ENCODE results near the gene ACER1.
A peak's percentile ranks its signal among the peaks of the same experiment; 100 is the strongest.

ACER1 gene

DNA sequence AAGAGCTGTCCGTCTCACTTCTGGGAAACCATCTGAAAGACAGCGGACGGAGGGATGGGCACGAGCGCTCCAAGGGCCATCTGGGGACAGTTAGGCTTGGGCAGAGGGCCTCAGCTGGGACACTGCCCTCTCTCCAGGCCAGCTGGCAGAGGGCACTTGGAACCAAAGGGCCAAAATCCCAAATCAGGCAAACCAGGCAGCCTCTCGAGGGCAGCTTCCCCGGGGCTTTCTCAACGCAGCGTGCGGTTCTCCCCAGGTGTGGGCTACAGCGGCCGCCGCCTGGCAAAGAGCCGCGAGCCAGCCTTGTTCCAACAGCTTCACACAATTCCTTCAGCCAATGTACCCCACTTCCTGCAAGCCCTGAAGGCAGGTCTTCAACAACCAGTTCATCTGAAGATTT, 58.7 kb downstream of the ACER1 start:
- Histone ChIP-seq H3K27me3 (replicated peaks in 2 of 5; ENCODE audit: control insufficient read depth in 4 of 5, insufficient read depth in 5 of 5, low read length in 4 of 5) (no peaks in the 10 kb centered on the region), H3K27ac (ENCODE audit: insufficient read depth in 1 of 2, low read depth in 1 of 2, low read length in 2 of 2, poor library complexity in 1 of 2, severe bottlenecking in 2 of 2) (no peak overlapping the region), H3K9me3 (ENCODE audit: control extremely low read depth in 1 of 5, control insufficient read depth in 4 of 5, insufficient read depth in 2 of 5, low read depth in 1 of 5, low read length in 4 of 5) (no peaks in the 10 kb centered on the region), H3K36me3 (ENCODE audit: control insufficient read depth in 4 of 4, insufficient read depth in 4 of 4, low read length in 3 of 4) (peaks cover 5 to 32% (median 10%) of the 10 kb centered on the region in 4 experiments), H3K4me3 (ENCODE audit: control insufficient read depth in 1 of 7, extremely low read depth in 1 of 7, insufficient read depth in 4 of 7, low read depth in 2 of 7, low read length in 6 of 7) (no peak overlapping the region), H3K4me1 (ENCODE audit: control extremely low read depth in 1 of 4, control insufficient read depth in 4 of 4, insufficient read depth in 4 of 4, low read length in 3 of 4) (peaks cover 4 to 70% (median 49%) of the 10 kb centered on the region in 4 experiments)
- POLR2A ChIA-PET: no interaction called here
- DNase-seq: no peak
- CTCF ChIA-PET: interaction anchor here (1.0 kb wide), 1 partner anchor 26 kb away, joined by 5 read pairs; no protein-coding TSS in a partner anchor
- 95% methylated on average over 15 of the region's 15 CpGs for WGBS (ENCODE audit: insufficient coverage)

DNA sequence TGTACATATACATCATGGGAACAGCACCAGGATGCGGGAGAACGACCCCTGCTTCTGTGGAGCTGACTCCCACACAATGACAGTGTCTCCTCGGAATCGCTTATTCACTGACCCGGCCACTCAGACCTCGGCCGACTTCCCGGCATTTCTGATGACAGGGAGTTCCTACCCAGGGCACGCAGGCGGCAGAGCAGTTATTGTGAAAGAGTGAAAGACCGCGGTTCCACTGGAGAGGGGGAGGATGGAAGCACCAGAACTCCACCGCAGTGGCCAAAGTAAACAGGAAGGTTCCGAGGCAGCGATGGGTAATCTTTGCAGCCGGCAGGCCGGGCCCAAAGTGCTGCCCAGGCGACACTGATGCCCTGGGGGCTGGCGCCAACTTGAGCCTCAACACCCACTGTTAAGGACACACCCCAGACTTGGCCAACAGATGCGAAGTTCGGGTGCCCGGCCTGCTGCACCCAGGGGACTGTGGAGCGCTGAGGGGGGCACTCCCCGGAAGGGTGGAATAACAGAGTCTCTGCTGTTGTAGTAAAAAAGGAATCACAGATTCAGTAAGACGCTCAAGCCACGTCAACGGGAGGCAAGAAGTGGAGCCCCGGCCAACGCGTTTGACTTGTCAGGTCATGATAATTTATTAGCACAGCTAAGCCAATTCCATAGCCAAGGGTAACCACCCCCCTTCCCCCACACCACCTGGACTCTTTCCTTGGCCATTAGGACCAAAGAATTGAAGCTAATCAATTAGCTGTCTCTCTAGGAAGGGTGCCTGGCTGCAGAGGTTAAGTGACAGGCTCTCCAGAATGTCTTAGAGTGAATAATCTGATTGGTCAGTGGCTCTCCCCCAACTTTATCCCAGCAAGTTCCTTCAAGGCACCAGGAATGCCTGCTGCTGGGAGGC, 59.5 kb downstream of the ACER1 start:
- Histone ChIP-seq H3K9me3 (ENCODE audit: control extremely low read depth in 1 of 5, control insufficient read depth in 4 of 5, insufficient read depth in 2 of 5, low read depth in 1 of 5, low read length in 4 of 5) (no peaks in the 10 kb centered on the region), H3K27me3 (replicated peaks in 2 of 5; ENCODE audit: control insufficient read depth in 4 of 5, insufficient read depth in 5 of 5, low read length in 4 of 5) (no peaks in the 10 kb centered on the region), H3K4me1 (ENCODE audit: control extremely low read depth in 1 of 4, control insufficient read depth in 4 of 4, insufficient read depth in 4 of 4, low read length in 3 of 4) (peaks cover 4 to 67% (median 46%) of the 10 kb centered on the region in 4 experiments), H3K36me3 (ENCODE audit: control insufficient read depth in 4 of 4, insufficient read depth in 4 of 4, low read length in 3 of 4) (peaks cover 6 to 40% (median 18%) of the 10 kb centered on the region in 4 experiments), H3K27ac (ENCODE audit: insufficient read depth in 1 of 2, low read depth in 1 of 2, low read length in 2 of 2, poor library complexity in 1 of 2, severe bottlenecking in 2 of 2) (peak overlapping the region in 1 of 2 experiments; percentile 21), H3K4me3 (ENCODE audit: control insufficient read depth in 1 of 7, extremely low read depth in 1 of 7, insufficient read depth in 4 of 7, low read depth in 2 of 7, low read length in 6 of 7) (peak overlapping the region in 2 of 7 experiments; percentile 16 to 38)
- WGBS (ENCODE audit: insufficient coverage): 64% methylated on average over 27 of the region's 30 CpGs
- CTCF ChIA-PET: interaction anchor here (1.0 kb wide), 1 partner anchor 27 kb away, joined by 5 read pairs; no protein-coding TSS in a partner anchor
- POLR2A ChIA-PET: no interaction called here
- DNase-seq: peak in 2 of 3 donors; percentile 36 to 51

DNA sequence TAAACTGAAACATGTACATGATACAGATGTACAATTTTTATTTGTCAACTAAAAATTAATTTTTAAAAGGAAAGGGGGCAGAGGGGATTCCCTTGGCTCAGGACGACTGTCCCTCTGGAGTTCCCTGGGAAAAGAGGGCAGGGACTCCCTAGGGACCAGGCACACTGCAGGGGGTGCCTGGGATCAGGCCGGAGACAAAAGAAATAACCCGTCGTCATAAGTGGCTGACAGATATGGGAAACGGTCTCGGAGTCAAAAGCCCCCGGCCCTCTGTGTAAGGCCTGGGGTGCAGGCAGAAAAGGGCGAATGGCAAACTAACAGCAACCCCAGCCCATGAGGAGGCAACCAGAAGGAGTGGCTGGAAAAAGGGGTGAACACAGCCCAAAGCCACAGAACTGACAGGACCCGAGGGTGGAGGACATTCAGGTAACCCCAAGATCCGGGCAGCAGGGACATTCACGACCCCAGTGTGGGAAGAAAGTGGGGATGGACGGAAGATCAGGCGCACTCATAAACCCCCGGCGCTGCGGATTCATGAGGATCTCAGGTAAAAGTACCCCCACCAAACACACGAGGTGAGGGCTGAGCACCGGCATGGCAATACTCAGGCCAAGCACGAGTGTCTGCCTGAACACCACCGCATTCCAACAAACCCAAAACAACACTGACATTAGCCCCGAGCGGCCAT, 60.4 kb downstream of the ACER1 start:
- ChIA-PET CTCF (interaction anchor here (1.8 kb wide), 1 partner anchor 39 kb away, joined by 8 read pairs; no protein-coding TSS in a partner anchor), POLR2A (no interaction called here)
- H3K9me3 ChIP-seq (ENCODE audit: control extremely low read depth in 1 of 5, control insufficient read depth in 4 of 5, insufficient read depth in 2 of 5, low read depth in 1 of 5, low read length in 4 of 5): no peaks in the 10 kb centered on the region
- no peak overlapping the region for H3K27ac ChIP-seq (ENCODE audit: insufficient read depth in 1 of 2, low read depth in 1 of 2, low read length in 2 of 2, poor library complexity in 1 of 2, severe bottlenecking in 2 of 2)
- 95% methylated on average over 22 of the region's 22 CpGs for WGBS (ENCODE audit: insufficient coverage)
- no peak for DNase-seq
- H3K4me3 ChIP-seq (ENCODE audit: control insufficient read depth in 1 of 7, extremely low read depth in 1 of 7, insufficient read depth in 4 of 7, low read depth in 2 of 7, low read length in 6 of 7): peak overlapping the region in 1 of 7 experiments; percentile 38
- H3K27me3 ChIP-seq (replicated peaks in 2 of 5; ENCODE audit: control insufficient read depth in 4 of 5, insufficient read depth in 5 of 5, low read length in 4 of 5): no peaks in the 10 kb centered on the region
- peaks cover 7 to 47% (median 25%) of the 10 kb centered on the region in 4 experiments for H3K36me3 ChIP-seq (ENCODE audit: control insufficient read depth in 4 of 4, insufficient read depth in 4 of 4, low read length in 3 of 4)
- peaks cover 4 to 58% (median 37%) of the 10 kb centered on the region in 4 experiments for H3K4me1 ChIP-seq (ENCODE audit: control extremely low read depth in 1 of 4, control insufficient read depth in 4 of 4, insufficient read depth in 4 of 4, low read length in 3 of 4)

DNA sequence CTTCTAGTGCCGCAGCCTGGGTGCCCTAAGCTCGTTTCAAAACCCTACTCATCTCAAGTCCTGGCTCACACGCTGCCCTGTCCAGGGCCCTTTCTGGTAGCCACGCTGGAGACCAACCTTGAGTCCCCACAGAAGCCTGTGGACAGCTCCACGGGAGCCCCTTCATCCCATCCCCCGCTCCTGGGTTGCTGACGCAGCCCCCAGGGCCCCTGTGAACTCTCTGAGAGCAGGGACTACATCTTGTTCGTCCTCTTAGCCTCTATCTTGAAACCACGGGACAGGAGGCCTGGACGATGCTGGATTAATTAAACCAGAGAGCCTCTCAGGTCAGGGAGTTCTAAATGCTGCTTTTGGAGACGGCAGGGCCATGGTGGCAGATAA, 61.0 kb downstream of the ACER1 start:
- DNase-seq: no peak
- CTCF ChIA-PET: interaction anchor here (0.7 to 1.8 kb wide), 2 partner anchors 38 to 54 kb away, joined by 3 to 8 read pairs; no protein-coding TSS in a partner anchor
- Histone ChIP-seq H3K4me1 (ENCODE audit: control extremely low read depth in 1 of 4, control insufficient read depth in 4 of 4, insufficient read depth in 4 of 4, low read length in 3 of 4) (peaks cover 4 to 52% (median 33%) of the 10 kb centered on the region in 4 experiments), H3K4me3 (ENCODE audit: control insufficient read depth in 1 of 7, extremely low read depth in 1 of 7, insufficient read depth in 4 of 7, low read depth in 2 of 7, low read length in 6 of 7) (no peak overlapping the region), H3K36me3 (ENCODE audit: control insufficient read depth in 4 of 4, insufficient read depth in 4 of 4, low read length in 3 of 4) (peaks cover 7 to 47% (median 28%) of the 10 kb centered on the region in 4 experiments), H3K27ac (ENCODE audit: insufficient read depth in 1 of 2, low read depth in 1 of 2, low read length in 2 of 2, poor library complexity in 1 of 2, severe bottlenecking in 2 of 2) (no peak overlapping the region), H3K9me3 (ENCODE audit: control extremely low read depth in 1 of 5, control insufficient read depth in 4 of 5, insufficient read depth in 2 of 5, low read depth in 1 of 5, low read length in 4 of 5) (no peaks in the 10 kb centered on the region), H3K27me3 (replicated peaks in 2 of 5; ENCODE audit: control insufficient read depth in 4 of 5, insufficient read depth in 5 of 5, low read length in 4 of 5) (no peaks in the 10 kb centered on the region)
- WGBS (ENCODE audit: insufficient coverage): 98% methylated on average over 11 of the region's 11 CpGs
- POLR2A ChIA-PET: no interaction called here

DNA sequence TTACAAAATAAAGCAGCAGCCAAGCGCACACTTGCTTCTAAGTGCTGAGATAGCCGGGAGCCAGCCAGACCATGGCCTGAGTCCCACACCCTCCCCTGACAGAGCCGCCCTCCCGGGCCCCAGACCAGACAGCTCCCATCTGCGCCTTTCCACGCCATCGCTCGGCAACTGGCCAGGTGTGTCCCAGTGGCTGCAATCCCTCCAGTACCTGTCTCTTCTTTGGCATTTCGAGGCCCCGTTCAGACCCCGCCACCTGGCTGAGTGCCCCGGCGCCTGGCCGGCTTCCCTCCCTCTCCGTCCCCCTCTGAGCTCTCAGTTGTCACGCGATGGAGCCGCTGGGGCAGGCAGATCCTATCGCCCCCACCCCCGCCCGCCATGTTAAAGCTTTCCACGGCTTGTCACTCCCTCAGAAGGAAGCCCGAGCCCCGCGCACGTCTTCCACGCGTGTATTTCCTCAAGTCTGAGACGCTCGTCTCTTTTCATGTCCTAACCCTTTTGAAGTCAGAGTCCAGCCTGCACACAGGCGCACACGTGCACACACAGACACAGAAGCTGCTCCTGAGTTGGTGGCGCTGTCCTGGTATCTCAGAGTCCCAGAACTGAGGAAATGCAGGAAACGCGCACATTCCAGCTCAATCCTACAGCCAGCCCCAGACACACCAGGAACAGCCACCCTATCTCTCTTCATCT, 61.5 kb downstream of the ACER1 start:
- Histone ChIP-seq H3K4me3 (ENCODE audit: control insufficient read depth in 1 of 7, extremely low read depth in 1 of 7, insufficient read depth in 4 of 7, low read depth in 2 of 7, low read length in 6 of 7) (no peak overlapping the region), H3K9me3 (ENCODE audit: control extremely low read depth in 1 of 5, control insufficient read depth in 4 of 5, insufficient read depth in 2 of 5, low read depth in 1 of 5, low read length in 4 of 5) (no peaks in the 10 kb centered on the region), H3K4me1 (ENCODE audit: control extremely low read depth in 1 of 4, control insufficient read depth in 4 of 4, insufficient read depth in 4 of 4, low read length in 3 of 4) (peaks cover 3 to 47% (median 29%) of the 10 kb centered on the region in 4 experiments), H3K27ac (ENCODE audit: insufficient read depth in 1 of 2, low read depth in 1 of 2, low read length in 2 of 2, poor library complexity in 1 of 2, severe bottlenecking in 2 of 2) (no peak overlapping the region), H3K36me3 (ENCODE audit: control insufficient read depth in 4 of 4, insufficient read depth in 4 of 4, low read length in 3 of 4) (peaks cover 7 to 44% (median 29%) of the 10 kb centered on the region in 4 experiments), H3K27me3 (replicated peaks in 2 of 5; ENCODE audit: control insufficient read depth in 4 of 5, insufficient read depth in 5 of 5, low read length in 4 of 5) (no peaks in the 10 kb centered on the region)
- 93% methylated on average over 32 of the region's 35 CpGs for WGBS (ENCODE audit: insufficient coverage)
- DNase-seq: no peak
- POLR2A ChIA-PET: no interaction called here
- CTCF ChIA-PET: interaction anchor here (0.7 to 1.8 kb wide), 4 partner anchors 17 to 54 kb away, joined by 3 to 8 read pairs (median 3); no protein-coding TSS in a partner anchor

DNA sequence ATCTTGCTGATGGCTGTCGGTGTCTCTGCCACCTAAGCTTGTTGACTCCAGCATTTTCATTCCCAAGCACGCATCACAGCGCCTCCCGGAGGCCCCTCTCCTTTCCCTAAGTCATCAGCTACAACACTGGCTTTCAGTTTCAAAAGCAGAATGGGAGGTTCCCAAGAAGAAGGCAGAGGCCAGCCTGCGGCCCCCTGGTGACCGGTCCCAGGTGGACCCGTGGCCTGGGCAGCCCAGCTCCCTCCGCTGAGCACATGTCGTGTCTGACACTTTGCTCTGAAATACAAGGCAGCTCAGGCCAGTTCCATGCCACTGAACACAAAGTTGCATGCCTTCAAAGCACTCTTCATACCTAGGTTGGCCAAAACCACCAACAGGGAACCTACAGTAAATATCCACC, 62.2 kb downstream of the ACER1 start:
- H3K27me3 ChIP-seq (replicated peaks in 2 of 5; ENCODE audit: control insufficient read depth in 4 of 5, insufficient read depth in 5 of 5, low read length in 4 of 5): no peaks in the 10 kb centered on the region
- H3K27ac ChIP-seq (ENCODE audit: insufficient read depth in 1 of 2, low read depth in 1 of 2, low read length in 2 of 2, poor library complexity in 1 of 2, severe bottlenecking in 2 of 2): no peak overlapping the region
- H3K4me3 ChIP-seq (ENCODE audit: control insufficient read depth in 1 of 7, extremely low read depth in 1 of 7, insufficient read depth in 4 of 7, low read depth in 2 of 7, low read length in 6 of 7): no peak overlapping the region
- 97% methylated on average over 5 of the region's 9 CpGs for WGBS (ENCODE audit: insufficient coverage)
- no peak for DNase-seq
- H3K9me3 ChIP-seq (ENCODE audit: control extremely low read depth in 1 of 5, control insufficient read depth in 4 of 5, insufficient read depth in 2 of 5, low read depth in 1 of 5, low read length in 4 of 5): no peaks in the 10 kb centered on the region
- peaks cover 0 to 40% (median 23%) of the 10 kb centered on the region in 4 experiments for H3K4me1 ChIP-seq (ENCODE audit: control extremely low read depth in 1 of 4, control insufficient read depth in 4 of 4, insufficient read depth in 4 of 4, low read length in 3 of 4)
- POLR2A ChIA-PET: no interaction called here
- H3K36me3 ChIP-seq (ENCODE audit: control insufficient read depth in 4 of 4, insufficient read depth in 4 of 4, low read length in 3 of 4): peaks cover 7 to 45% (median 29%) of the 10 kb centered on the region in 4 experiments
- CTCF ChIA-PET: interaction anchor here (1.3 to 1.8 kb wide), 3 partner anchors 17 to 37 kb away, joined by 3 to 8 read pairs (median 3); no protein-coding TSS in a partner anchor
